ENCODE data around the gene IRX5.

Gene IRX5

GRCh38 chr16:54952195-54952594, 21.5 kb downstream of the IRX5 start:
- no peak for DNase-seq (ENCODE audit: low read depth in 2 of 2)

DNA sequence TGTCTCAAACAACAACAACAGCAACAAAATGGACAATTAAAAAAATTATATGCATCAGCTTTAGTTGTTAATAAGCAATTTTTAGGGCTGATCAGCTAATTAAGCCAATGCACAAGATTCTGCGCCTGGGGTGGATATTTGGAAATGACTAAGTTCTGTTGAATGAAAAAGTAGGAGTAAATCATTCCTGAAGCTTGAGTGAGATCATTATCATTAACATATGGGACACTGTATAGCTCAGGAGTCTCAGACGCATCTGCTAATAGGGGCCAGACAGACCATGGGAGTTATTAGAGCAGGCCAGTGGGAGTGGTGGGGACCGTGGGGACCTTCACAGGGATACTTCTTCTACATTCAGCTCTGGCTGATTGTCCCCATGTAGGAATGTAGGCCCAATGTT, 22.8 kb downstream of the IRX5 start:
- DNase-seq (ENCODE audit: low read depth in 2 of 2): no peak

DNA sequence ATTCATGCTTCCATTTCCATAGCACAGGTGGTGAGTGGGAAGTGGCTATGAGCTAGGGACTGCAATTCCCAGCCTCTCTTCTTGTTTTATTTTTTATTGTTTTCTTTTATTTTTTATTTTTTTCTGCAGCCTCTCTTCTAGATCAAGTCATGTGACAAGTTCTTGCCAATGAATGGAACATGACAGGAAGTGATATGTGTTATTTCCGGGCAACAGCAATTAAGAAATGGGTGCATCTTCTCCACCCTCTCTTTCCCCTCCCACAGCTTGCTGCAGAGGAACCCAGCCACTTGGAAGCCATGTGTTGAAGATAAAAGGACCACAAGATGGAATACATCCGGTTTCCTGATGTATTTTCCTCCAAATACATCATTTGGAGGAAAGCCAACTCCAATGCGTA, 23.6 kb downstream of the IRX5 start:
- no peak for DNase-seq (ENCODE audit: low read depth in 2 of 2)

DNA sequence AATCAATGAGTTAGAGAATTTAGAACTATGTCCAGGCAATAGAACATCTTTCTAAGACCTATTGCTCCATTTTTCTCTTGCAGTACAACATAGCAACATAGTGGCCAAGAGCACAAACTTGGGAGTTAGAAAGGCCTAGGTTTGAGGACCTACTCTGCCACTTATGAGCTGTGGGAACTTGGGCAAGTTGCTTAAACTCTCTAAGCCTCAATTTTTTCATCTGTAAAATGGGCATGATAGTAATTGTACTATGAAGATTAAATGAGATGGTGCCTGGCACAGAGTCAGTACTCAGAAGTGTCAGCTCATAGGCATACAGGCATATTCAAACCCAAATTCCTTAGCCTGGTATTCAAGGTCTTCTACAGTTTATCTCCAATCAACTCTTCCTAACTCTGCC, 25.1 kb downstream of the IRX5 start:
- DNase-seq (ENCODE audit: low read depth in 2 of 2): no peak

- no peak for DNase-seq (ENCODE audit: low read depth in 2 of 2)
Measured at GRCh38 chr16:54957403-54958166, 26.9 kb downstream of the IRX5 start.

GRCh38 chr16:54962045-54962444, 31.4 kb downstream of the IRX5 start:
- no peak for DNase-seq (ENCODE audit: low read depth in 2 of 2)

- no peak for DNase-seq (ENCODE audit: low read depth in 2 of 2)
Measured at GRCh38 chr16:54964239-54964638, 33.6 kb downstream of the IRX5 start.

- DNase-seq (ENCODE audit: low read depth in 2 of 2): no peak
Measured at GRCh38 chr16:54965464-54965863, 34.8 kb downstream of the IRX5 start.

- no peak for DNase-seq (ENCODE audit: low read depth in 2 of 2)
Measured at GRCh38 chr16:54968011-54968410, 37.3 kb downstream of the IRX5 start.

DNA sequence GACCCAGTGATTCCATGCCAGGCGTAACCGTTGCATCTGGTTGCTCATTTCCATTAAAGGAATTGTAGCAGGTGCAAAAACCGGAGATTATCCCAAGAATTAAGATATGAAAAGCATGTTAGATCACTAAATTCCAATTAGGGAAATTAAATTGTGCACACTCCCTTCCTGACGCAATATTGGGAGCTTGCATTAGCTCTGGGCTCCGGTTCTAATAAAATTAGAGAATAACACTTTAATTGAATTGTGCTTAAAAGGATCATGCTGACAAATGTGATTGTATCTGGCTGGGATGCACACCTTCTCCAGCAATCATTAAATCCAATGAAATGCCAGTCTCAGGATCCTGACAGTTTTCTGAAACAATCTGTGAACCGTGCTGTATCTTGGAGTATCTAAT, 38.1 kb downstream of the IRX5 start:
- no peak for DNase-seq (ENCODE audit: low read depth in 2 of 2)

GRCh38 chr16:54970016-54970415, 39.4 kb downstream of the IRX5 start:
- no peak for DNase-seq (ENCODE audit: low read depth in 2 of 2)

- no peak for DNase-seq (ENCODE audit: low read depth in 2 of 2)
Measured at GRCh38 chr16:54974367-54974766, 43.7 kb downstream of the IRX5 start.

GRCh38 chr16:54976651-54977200, 46.1 kb downstream of the IRX5 start:
- no peak for DNase-seq (ENCODE audit: low read depth in 2 of 2)

DNA sequence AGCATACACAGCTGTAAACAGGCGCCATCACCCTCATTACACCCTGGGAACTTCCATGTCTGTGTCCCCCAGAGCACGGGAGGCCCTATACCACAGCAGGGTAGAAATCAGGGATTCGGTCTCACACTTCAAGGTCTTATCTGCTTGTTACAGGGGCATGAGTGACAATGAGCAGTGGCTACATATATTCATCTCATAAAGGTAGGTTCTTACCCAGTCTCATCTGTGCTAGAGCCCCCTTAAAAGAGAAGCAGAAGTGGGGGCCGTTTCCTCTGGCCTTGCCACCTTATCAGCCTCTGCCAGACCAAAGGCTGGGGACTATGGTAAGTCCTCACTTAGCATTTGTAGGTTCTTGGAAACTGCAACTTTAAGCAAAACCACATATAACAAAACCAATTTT, 46.5 kb downstream of the IRX5 start:
- DNase-seq (ENCODE audit: low read depth in 2 of 2): no peak

- no peak for DNase-seq (ENCODE audit: low read depth in 2 of 2)
Measured at GRCh38 chr16:54980821-54981220, 50.2 kb downstream of the IRX5 start.

Data from stimulated activated CD8-positive, alpha-beta memory T cell treated with anti-CD3 and anti-CD28 coated beads, Interleukin-15, amount 100 ng/mL, for 48 hours (primary cell).